PC-9 (cell line): ENCODE measurements around the gene C2orf42. TPM values are rescaled to one million over a fixed set of nuclear protein-coding genes. Genes with fewer than 3 reads are reported as not detected.
"Not testable (repeated sequence)": the region's sequence is repeated elsewhere in the genome, so short reads cannot be mapped to it uniquely, and the experiment has no call there.

ENCODE experiments used
- BruUV-seq: library from RNA; stranded (reverse); fragments of 400-500 nt; replicated peaks from 2 replicates; lab custom pipeline; 2021; lab: Mats Ljungman, UMichigan
- CTCF ChIA-PET: fragments of 300-600 bp; sonication (Branson Sonifier 250); formaldehyde crosslinking; loops from one replicate; lab custom pipeline; 2022; ENCODE audit warnings: antibody characterized with exemption; lab: Charles Lee
- POLR2A ChIA-PET: fragments of 300-600 bp; sonication (Branson Sonifier 250); formaldehyde crosslinking; loops from one replicate; lab custom pipeline; 2022; ENCODE audit warnings: antibody characterized with exemption; ENCODE audit not compliant: unreplicated experiment; lab: Charles Lee
- DNase-seq, 2 experiments: peaks; one replicate each; pipeline versions ENCODE4 v3.0.0 to v3.0.0-alpha.2; 2015 to 2022; ENCODE audit warnings: mixed read lengths in 1 of 2
- H2AFZ ChIP-seq: fragments of 200-600 bp; sonication (generic); 2 replicates; pipeline ENCODE4 v1.8.1; 2017; ENCODE audit warnings: antibody characterized with exemption
- H3F3A ChIP-seq: fragments of 200-600 bp; sonication (generic); 2 replicates; pipeline ENCODE4 v1.8.1; 2017; ENCODE audit warnings: antibody characterized with exemption, mild to moderate bottlenecking, low read depth; ENCODE audit not compliant: insufficient read depth
- H3K27ac ChIP-seq: fragments of 200-600 bp; sonication (generic); 2 replicates; pipeline ENCODE4 v1.6.1; 2016; ENCODE audit warnings: mixed run types
- H3K27me3 ChIP-seq: fragments of 200-600 bp; sonication (generic); 2 replicates; pipeline ENCODE4 v1.6.1; 2016; ENCODE audit warnings: low read depth, mixed run types; ENCODE audit not compliant: insufficient read depth
- H3K36me3 ChIP-seq: fragments of 200-600 bp; sonication (generic); 2 replicates; pipeline ENCODE4 v1.6.1; 2016; ENCODE audit warnings: low read depth, mixed run types
- H3K4me1 ChIP-seq: fragments of 200-600 bp; sonication (generic); replicated peaks from 2 replicates; pipeline ENCODE4 v1.6.1; 2016; ENCODE audit warnings: mixed run types; ENCODE audit not compliant: insufficient read depth
- H3K4me2 ChIP-seq: fragments of 200-600 bp; sonication (generic); 2 replicates; pipeline ENCODE4 v1.6.1; 2017; ENCODE audit warnings: mixed run types
- H3K4me3 ChIP-seq: fragments of 200-600 bp; sonication (generic); 2 replicates; pipeline ENCODE4 v1.6.1; 2016; ENCODE audit warnings: mixed run types
- H3K79me2 ChIP-seq: fragments of 200-600 bp; sonication (generic); 2 replicates; pipeline ENCODE4 v1.6.1; 2017; ENCODE audit warnings: low read depth, mixed run types
- H3K9me2 ChIP-seq: fragments of 200-600 bp; sonication (generic); 2 replicates; pipeline ENCODE4 v1.8.1; 2017; ENCODE audit warnings: mild to moderate bottlenecking; ENCODE audit not compliant: insufficient read depth
- H3K9me3 ChIP-seq: fragments of 200-600 bp; sonication (generic); 2 replicates; pipeline ENCODE4 v1.8.1; 2016; ENCODE audit warnings: low read depth; ENCODE audit not compliant: insufficient read depth
- H4K20me1 ChIP-seq: fragments of 200-600 bp; sonication (generic); 2 replicates; pipeline ENCODE4 v1.8.1; 2017; ENCODE audit not compliant: insufficient read depth
- CTCF ChIP-seq: fragments of 200-600 bp; sonication (generic); conservative IDR thresholded peaks from 2 replicates; pipeline ENCODE4 v1.6.1; 2017; ENCODE audit warnings: mixed run types, antibody characterized with exemption, mild to moderate bottlenecking, moderate library complexity
- EZH2 ChIP-seq: fragments of 200-600 bp; sonication (generic); IDR thresholded peaks from 2 replicates; pipeline ENCODE4 v1.8.0; 2017; ENCODE audit warnings: antibody characterized with exemption, low read depth
- intact Hi-C: fragments of 100-400 bp; cut with micrococcal nuclease; formaldehyde crosslinking; loops from one replicate; pipeline ENCODE4 v1.10.0; 2022; ENCODE audit not compliant: unreplicated experiment
- total RNA-seq: library from RNA; stranded (reverse); gene quantifications from 2 replicates; pipeline ENCODE4 v1.2.3, GENCODE V29; 2021

The C2orf42 gene
- total RNA-seq, 1 experiment from 2014 or later = 12.7 TPM

- Histone ChIP-seq H3K4me1 (peaks cover 9% of the 10 kb centered on the region), H3K79me2 (no peaks in the 10 kb centered on the region), H3K4me3 (no peak overlapping the region), H3K27ac (no peak overlapping the region), H3F3A (peaks cover 8% of the 10 kb centered on the region; the same call in 1 of the 2 replicates), H3K27me3 (no peaks in the 10 kb centered on the region), H2AFZ (no peak overlapping the region), H3K9me2 (no peaks in the 10 kb centered on the region), H3K4me2 (no peak overlapping the region), H3K36me3 (no peaks in the 10 kb centered on the region), H3K9me3 (no peaks in the 10 kb centered on the region), H4K20me1 (no peaks in the 10 kb centered on the region)
- ChIA-PET POLR2A (no interaction called here), CTCF (no interaction called here)
- no peak for TF ChIP-seq EZH2
- intact Hi-C loops = no loop called here
- no TSS peak for BruUV-seq
- no peak for DNase-seq
Observed at GRCh38 chr2:70103531-70104061, 87.2 kb downstream of the C2orf42 start.

GRCh38 chr2:70102323-70102905 is 88.4 kb downstream of the C2orf42 start:
- intact Hi-C loops, H3K4me2 ChIP-seq, BruUV-seq, CTCF ChIA-PET, H3K79me2 ChIP-seq, H3K27me3 ChIP-seq, DNase-seq, H3K9me3 ChIP-seq, H2AFZ ChIP-seq, H3F3A ChIP-seq, H3K36me3 ChIP-seq, H3K9me2 ChIP-seq, H4K20me1 ChIP-seq, H3K4me3 ChIP-seq, POLR2A ChIA-PET, H3K27ac ChIP-seq, H3K4me1 ChIP-seq: not testable (repeated sequence)

DNA sequence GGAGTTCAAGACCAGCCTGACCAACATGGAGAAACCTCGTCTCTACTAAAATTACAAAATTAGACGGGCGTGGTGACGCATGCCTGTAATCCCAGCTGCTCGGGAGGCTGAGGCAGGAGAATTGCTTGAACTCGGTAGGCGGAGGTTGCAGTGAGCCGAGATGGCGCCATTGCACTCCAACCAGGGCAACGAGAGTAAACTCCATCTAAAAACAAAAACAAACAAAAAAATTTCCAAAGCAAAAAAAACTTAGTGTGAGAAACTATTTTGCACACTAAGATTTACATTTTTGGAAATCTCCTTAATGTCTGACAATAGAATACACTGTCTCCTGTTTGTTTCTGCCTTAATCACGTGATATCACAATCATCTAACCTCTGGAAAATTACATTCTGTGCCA is 89.1 kb downstream of the C2orf42 start:
- CTCF ChIA-PET, H3K27ac ChIP-seq, H3K9me2 ChIP-seq, DNase-seq, intact Hi-C loops, H3K27me3 ChIP-seq, H3K9me3 ChIP-seq, H4K20me1 ChIP-seq, H3F3A ChIP-seq, BruUV-seq, H2AFZ ChIP-seq, H3K4me1 ChIP-seq, H3K79me2 ChIP-seq, H3K36me3 ChIP-seq, POLR2A ChIA-PET, H3K4me2 ChIP-seq, H3K4me3 ChIP-seq: not testable (repeated sequence)

DNA sequence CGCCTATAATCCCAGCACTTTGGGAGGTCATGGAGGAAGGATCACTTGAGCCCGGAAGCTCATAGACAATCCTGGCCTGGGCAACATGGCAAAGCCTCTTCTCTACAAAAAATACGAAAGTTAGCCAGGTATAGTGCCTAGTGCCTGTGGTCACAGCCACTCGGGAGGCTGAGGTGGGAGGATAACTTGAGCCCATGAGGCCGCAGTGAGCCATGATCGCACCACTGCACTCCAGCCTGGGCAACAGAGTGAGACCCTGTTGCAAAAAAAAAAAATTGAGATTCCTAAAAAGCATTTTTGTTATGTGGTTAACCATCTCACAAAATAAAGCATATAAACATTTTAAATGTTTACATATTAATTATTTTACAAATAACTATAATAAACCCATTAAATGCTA is 89.6 kb downstream of the C2orf42 start:
- no peak for DNase-seq
- H3K27me3 ChIP-seq = no peaks in the 10 kb centered on the region
- no peak overlapping the region for H2AFZ ChIP-seq
- H3K9me3 ChIP-seq = no peaks in the 10 kb centered on the region
- POLR2A ChIA-PET = no interaction called here
- no peaks in the 10 kb centered on the region for H3K79me2 ChIP-seq
- no peaks in the 10 kb centered on the region for H3K36me3 ChIP-seq
- H3K9me2 ChIP-seq = no peaks in the 10 kb centered on the region
- intact Hi-C loops = no loop called here
- no peaks in the 10 kb centered on the region for H3F3A ChIP-seq
- no peak overlapping the region for H3K4me2 ChIP-seq
- no TSS peak for BruUV-seq
- H4K20me1 ChIP-seq = no peaks in the 10 kb centered on the region
- no peak for TF ChIP-seq EZH2
- TF ChIP-seq CTCF = no peak
- CTCF ChIA-PET = no interaction called here
- no peak overlapping the region for H3K27ac ChIP-seq
- no peaks in the 10 kb centered on the region for H3K4me1 ChIP-seq
- no peak overlapping the region for H3K4me3 ChIP-seq

Other genes starting within 250 kb of the C2orf42 start
- 0.30 and 0.48 TPM in 2 replicates for gene ASPRV1, start 229.4 kb downstream of the C2orf42 start, total RNA-seq
- 148 and 227 TPM in 2 replicates for gene PCBP1, start 103.5 kb downstream of the C2orf42 start, total RNA-seq
- 104 and 121 TPM in 2 replicates for gene TIA1, start 57.6 kb upstream of the C2orf42 start, total RNA-seq
- gene PCYOX1, start 67.1 kb upstream of the C2orf42 start, total RNA-seq = 54.1 and 59.5 TPM in 2 replicates
- gene SNRPG, start 102.7 kb upstream of the C2orf42 start, total RNA-seq = 138 and 249 TPM in 2 replicates
- 38.5 and 39.3 TPM in 2 replicates for gene FAM136A, start 111.0 kb upstream of the C2orf42 start, total RNA-seq